ENCODE measurements around the gene ACYP2.

- TF ChIP-seq POLR2AphosphoS5 (IDR thresholded peaks at IDR 0.05; ENCODE audit: borderline replicate concordance, low read depth, low read length) (no peak), FOXP2 (optimal IDR thresholded peaks at IDR 0.05; ENCODE audit: control extremely low read depth, extremely low read length, insufficient read depth) (no peak)
These were observed 27.2 kb upstream of the ACYP2 start for GRCh38 chr2:54088191-54088634.

Data from SK-N-MC (cell line).